MM.1S (cell line): ENCODE measurements around the gene IQUB.

Experiments used
- CTCF ChIP-seq: fragments of 300-600 bp; sonication (generic); IDR thresholded peaks from 2 replicates; pipeline ENCODE4 v1.5.1; 2016; ENCODE audit warnings: antibody characterized with exemption, low read length, mixed read lengths
- EZH2phosphoT487 ChIP-seq: fragments of 300-600 bp; sonication (generic); IDR thresholded peaks from 2 replicates; pipeline ENCODE4 v1.6.1; 2018; ENCODE audit warnings: antibody characterized with exemption, low read length

- TF ChIP-seq CTCF (no peak), EZH2phosphoT487 (no peak)
Observed at GRCh38 chr7:123460616-123461015, 73.8 kb downstream of the IQUB start.
